GM12872 (cell line): ENCODE results near the gene CADPS2.

Source experiments
- CTCF ChIP-seq: IDR thresholded peaks from 3 replicates; pipeline ENCODE4 v1.5.1; 2011; ENCODE audit warnings: low read depth, mild to moderate bottlenecking, low read length, moderate library complexity; ENCODE audit not compliant: insufficient read depth

Gene CADPS2

DNA sequence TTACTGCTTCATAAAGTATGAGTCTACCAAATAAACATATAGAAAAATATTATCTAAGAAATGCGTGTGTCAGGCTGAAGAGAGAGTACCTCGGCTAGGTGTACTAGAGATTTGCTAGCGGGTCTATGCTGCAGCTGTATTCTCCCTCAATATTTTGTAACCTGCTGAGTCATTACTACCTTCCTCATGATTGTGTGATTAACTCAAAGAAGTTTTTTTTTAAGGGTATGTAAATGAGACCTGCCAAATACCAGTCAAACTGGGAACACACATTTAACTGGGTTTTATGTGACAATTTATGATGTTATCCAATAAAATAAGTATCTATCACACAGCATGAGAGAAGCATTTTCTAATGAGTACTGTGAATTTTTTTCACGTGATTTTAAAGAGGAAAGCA is 367.8 kb downstream of the CADPS2 start:
- no peak for TF ChIP-seq CTCF

DNA sequence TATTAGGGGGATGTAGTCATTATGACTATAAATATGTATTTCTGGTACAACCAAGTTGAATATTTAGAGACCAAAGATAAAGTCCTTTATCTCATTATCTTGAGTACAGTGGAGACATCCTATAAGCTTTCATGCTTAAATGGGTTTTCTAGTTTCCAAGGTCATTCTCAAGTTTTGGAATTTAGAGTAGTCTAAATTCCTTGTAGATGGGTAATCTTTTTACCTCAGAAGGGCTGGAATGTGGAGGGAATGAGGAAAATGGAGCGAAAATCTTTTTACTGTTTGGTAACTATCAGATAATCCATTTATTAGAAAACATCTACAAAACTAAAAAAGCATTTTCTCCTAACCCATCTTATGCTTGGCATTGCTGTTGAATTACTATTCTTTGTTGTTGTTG is 368.7 kb downstream of the CADPS2 start:
- TF ChIP-seq CTCF: no peak

DNA sequence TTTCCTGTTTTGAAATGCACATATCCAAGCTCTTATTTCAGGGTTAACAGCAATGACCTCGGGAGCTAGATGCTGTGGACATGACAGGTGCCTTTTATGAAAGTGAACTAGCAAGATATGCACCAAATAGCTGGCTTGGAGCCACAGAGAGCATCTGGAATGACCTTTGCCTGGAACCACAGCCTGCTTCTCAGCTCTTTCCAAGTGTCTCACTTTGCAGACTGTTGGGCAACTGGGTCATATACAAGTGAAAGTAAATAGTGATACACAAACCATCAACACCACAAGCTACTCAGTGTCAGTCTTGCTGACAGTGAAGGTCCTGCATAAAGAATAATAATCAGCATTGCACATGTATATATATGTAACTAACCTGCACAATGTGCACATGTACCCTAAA is 370.9 kb downstream of the CADPS2 start:
- no peak for TF ChIP-seq CTCF

DNA sequence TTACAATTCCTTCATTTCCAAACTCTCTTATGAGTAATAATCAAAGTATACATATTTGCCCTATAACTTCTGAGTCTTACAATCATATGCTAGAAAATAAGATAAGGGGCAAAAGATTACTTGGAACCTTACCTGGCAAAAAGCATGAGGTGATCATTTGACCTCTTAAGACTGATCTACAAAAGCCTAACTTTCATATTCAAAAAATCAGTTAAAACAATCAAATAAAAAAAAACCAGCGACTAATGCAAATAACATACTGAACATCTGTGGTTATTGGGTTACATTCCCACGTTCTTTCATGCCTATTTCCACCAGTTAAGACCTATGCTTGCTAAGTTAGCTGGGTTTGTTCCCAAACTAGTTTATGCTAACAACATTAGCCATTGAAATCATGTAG is 375.0 kb downstream of the CADPS2 start:
- TF ChIP-seq CTCF: no peak

DNA sequence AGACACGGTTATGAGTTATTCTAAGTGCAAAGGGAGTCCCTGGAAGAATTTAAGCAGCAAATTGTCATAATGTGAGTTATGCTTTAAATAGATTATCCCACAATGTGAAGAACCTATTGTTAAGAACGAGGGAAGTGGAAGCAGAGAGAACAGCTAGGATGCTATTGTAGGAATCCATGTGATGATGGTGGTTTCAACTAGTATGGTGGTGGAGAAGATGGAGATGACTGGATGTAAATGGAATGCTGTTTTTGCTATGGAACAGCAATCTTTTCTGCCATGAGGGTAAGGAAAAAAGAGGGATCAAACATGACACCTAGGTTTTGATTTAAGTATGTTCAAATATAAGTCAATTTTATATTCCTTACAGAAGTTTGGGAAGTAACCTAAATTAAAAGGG is 378.7 kb downstream of the CADPS2 start:
- no peak for TF ChIP-seq CTCF

- TF ChIP-seq CTCF: no peak
Observed at GRCh38 chr7:122492007-122492406, 394.3 kb downstream of the CADPS2 start.

- no peak for TF ChIP-seq CTCF
Observed at GRCh38 chr7:122488241-122488640, 398.0 kb downstream of the CADPS2 start.

GRCh38 chr7:122487131-122487530 is 399.1 kb downstream of the CADPS2 start:
- no peak for TF ChIP-seq CTCF
